Measurements from ENCODE around the gene C2CD4B.

GRCh38 chr15:62150445-62150844 lies 14.6 kb downstream of the C2CD4B start:
- no peak for TF ChIP-seq CTCF (IDR thresholded peaks at IDR 0.05)
- no peak for TF ChIP-seq POLR2A (IDR thresholded peaks at IDR 0.05)

Measured in Peyer's patch (tissue), 4 donors.